GM19372 (cell line): ENCODE data around the gene GDAP1L1.
A peak's percentile ranks its signal among the peaks of the same experiment; 100 is the strongest.
"Not testable (repeated sequence)": the region's sequence is repeated elsewhere in the genome, so short reads cannot be mapped to it uniquely, and the experiment has no call there.

ENCODE experiments used
- ATAC-seq: cut with Tn5 transposase; IDR thresholded peaks from one replicate; pipeline ENCODE4 v1.9.1; 2021; ENCODE audit warnings: mild to moderate bottlenecking, low read depth, moderate library complexity; ENCODE audit not compliant: unreplicated experiment

Gene GDAP1L1

DNA sequence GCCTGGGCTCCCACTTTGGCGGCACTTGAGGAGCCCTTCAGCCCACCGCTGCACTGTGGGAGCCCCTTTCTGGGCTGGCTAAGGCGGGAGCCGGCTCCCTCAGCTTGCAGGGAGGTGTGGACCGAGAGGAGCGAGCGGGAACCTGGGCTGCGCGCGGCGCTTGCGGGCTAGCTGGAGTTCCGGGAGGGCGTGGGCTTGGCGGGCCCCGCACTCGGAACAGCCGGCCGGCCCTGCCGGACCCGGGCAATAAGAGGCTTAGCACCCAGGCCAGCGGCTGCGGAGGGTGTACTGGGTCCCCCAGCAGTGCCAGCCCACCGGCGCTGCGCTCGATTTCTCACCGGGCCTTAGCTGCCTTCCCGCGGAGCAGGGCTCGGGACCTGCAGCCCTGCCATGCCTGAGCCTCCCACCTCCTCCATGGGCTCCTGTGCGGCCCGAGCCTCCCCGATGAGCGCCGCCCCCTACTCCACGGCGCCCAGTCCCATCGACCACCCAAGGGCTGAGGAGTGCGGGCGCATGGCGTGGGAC is 52.0 kb downstream of the GDAP1L1 start:
- not testable (repeated sequence) for ATAC-seq

DNA sequence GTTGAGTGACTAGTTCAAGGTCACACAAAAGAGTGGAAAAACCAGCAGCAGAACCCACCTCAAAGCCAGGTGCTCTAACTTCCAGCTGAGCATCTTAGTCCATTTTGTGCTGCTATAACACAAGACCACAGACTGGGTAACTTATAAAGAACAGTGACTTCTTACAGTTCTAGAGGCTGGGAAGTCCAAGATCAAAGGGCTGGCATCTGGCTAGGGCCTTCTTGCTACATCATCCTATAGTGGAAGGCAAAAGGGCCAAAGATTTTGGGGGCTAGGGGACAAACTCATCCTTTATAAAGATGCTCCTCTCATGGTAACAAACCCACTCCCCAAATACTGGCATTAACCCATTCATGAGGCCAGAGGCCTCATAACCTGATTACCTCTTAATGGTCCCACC is 54.2 kb downstream of the GDAP1L1 start:
- no peak for ATAC-seq

GRCh38 chr20:44302026-44302669 is 55.0 kb downstream of the GDAP1L1 start:
- no peak for ATAC-seq

GRCh38 chr20:44302736-44303135 is 55.6 kb downstream of the GDAP1L1 start:
- no peak for ATAC-seq

GRCh38 chr20:44304383-44304782 is 57.3 kb downstream of the GDAP1L1 start:
- ATAC-seq = no peak

DNA sequence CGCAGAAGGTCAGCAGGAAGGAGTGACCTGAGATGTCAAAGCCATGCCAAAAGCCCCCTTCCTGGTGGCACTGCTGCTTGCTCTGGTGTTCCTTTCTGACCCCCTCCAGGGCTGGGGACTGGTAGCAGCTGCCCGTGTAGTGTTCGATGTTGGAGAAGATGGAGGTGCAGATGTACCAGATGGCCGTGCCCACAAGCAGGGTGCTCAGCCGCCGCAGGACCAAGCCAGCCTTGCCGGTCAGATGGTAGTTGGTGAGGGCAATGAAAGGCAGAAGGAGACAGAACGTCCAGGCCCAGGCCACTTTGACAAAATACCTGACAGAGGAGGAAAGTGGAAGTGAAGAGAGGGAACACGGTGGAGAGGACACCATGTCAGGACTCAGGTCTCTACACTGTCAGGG is 59.8 kb downstream of the GDAP1L1 start:
- no peak for ATAC-seq

DNA sequence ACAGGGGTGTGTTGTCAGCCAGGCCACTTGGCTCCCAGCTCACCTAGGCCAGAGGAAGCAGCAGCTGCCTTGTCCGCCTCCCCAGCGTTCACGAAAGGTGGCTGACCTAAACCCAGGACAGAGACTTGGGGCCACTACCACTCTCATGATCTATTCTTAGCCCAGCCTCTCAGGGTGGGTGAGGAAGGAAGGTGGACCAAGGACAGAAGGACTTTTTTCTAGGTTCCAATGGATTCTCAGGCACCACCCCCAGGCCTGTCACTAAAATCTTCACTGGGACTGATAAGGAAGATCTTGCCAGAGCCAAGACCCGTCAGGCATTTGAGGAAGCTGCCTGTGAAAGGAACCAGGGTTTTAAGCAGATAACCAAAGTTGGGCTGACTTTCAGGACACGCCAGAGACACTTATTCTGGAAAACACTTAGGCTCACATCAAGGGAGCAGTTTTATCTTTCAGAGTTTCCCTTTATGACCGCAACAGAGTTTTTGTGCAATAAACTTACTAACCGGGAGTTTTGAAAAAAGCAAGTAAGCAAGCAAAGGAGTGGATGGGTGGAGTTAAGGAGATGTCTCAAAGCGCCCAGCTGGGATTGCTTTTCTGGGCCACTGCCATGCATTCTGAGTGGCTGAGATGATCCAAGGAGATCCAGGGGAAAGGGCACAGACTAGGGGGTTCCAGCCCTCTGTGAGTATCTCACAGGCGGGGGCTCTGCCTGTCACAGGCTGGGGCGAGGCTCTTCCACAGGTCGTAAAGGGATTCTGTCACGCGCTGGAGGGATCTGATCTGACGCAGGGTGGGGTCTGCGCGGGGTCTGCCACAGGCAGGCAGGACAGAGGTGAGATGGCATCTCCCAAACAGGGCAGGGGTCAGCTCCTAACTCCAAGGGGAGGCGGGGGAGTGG is 62.9 kb downstream of the GDAP1L1 start:
- no peak for ATAC-seq

DNA sequence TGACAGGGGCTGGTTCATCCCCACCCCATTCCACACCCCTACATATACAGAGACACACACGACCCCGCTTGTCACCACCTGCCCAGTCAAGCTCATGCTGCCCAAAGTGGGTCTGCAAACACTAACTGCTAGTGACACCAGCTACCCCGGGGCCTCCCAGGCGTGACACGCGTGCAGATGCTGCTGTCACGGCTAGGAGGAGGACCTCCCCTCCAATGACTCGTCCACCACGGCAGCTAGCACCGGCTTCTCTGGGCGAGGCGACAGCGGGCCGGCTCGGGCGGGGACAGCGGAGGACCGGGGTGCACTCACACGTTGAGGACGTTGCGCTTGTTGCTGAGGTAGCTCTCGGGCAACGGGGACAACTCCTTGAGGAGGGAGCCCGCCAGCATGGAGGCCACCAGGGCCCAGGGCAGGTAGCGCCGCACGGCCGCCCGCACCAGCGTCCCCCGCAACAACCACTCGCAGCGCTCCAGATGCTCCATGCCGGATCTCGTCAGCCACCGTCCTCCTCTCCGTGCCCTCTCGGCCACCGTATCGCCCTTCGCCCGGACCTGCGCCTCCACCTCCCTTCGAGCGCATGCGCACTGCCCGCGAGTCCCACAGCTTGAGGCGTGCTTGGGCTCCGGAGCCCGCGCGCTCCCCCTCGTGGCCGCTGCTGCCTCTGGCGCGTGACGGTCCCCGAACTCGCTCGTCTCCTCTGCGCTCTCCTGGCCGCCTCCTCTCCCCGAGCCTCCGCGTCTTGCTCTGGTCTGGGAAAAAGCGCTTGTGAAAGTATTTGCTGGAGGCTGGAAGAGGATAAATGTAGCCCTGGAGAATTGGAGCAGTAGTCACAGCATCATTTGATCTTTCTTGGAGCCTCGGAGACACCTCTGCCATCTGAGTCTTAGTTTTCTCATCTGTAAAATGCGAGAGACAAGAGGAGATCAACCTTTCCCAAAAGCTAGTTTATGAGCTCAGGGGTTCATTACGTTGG is 63.8 kb downstream of the GDAP1L1 start, which contains the start of gene FITM2:
TSS of gene FITM2 (minus strand) at position 539 of the 976 bp plus-strand sequence. CDS start at position 485, 54 bp downstream.
- ATAC-seq = peak; percentile 96

DNA sequence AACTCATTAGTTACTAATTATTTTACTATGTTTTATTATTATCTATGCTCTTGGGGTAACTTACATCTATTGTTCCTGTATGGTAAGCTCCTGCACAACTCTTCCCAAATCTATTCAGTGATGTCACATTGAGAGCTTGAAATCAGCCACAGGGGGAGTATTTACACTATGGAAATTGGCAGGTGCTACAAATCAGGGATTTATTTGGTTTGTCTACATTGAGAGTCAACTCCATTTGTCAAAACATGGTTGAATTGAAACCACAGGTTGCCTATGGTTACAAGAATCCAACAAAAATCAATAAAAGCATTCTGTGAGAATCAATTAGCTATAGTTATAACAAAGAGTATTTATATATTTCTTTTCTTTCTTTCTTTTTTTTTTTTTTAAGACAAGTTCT is 67.8 kb downstream of the GDAP1L1 start:
- ATAC-seq = no peak

- ATAC-seq = no peak
Measured at GRCh38 chr20:44319839-44320422, 72.8 kb downstream of the GDAP1L1 start.

GRCh38 chr20:44324343-44324742 is 77.2 kb downstream of the GDAP1L1 start:
- ATAC-seq = no peak

DNA sequence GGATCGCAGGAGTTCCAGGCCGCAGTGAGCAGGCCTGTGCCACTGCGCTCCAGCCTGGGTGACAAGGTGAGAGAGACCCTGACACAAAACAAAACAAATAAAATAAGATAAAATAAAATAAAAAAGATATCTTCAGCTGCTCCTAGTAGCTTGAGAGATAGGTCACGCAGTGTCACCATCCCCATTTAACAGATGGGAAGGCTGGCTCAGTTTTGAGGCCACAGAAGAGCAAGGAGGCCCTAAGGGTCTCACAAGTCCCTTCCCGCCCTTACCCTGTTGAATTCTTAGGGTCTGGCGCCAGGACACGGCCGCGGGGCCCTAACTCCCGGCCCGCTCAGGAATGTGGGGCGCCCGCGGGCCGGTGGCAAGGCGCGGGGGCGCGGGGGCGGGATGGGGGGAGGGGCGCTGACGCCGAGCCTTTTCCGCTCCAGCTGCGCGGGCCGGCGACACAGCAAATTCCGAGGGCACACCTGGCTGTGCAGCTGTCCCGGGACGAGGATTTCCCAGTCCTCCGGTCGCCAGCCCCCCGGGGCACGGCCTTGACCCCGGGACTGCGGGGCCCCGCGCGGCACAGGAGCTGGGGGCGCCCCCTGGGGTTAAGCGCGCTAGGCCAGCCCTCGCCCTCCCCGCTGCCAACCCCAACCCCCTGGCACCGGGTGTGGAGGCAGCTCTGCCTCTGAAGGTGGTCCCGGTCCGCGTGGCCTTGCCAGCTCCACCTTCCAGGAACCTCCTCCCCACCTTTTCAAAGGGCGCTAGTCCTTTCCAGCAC is 79.5 kb downstream of the GDAP1L1 start:
- ATAC-seq = no peak

GRCh38 chr20:44327748-44328147 is 80.6 kb downstream of the GDAP1L1 start:
- not testable (repeated sequence) for ATAC-seq

DNA sequence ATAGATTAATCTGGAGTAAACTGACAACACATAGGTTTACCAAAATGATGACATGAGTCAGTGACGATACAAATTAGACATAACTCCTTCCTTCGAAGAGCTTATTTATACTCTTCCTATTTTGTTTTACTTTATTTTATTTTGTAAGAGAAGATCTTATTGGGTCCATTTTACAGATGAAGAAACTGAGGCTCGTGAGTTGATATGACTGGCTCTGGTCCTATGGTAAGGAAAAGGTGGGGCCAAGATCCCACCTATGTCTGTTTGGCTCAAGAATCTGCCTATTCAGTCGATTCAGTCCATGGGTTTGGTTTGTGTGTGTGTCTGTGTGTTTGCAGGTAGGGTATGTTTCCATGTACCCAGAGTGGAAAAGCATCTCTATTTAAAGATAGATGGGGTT is 81.3 kb downstream of the GDAP1L1 start:
- ATAC-seq = no peak
